Stimulated activated naive CD4-positive, alpha-beta T cell treated with Interleukin-2 at 50 U/mL for 16 hours (primary cell): ENCODE data around the gene MEF2C.
"Not testable (repeated sequence)": the region's sequence is repeated elsewhere in the genome, so short reads cannot be mapped to it uniquely, and the experiment has no call there.

Experiments used
- DNase-seq: peaks from one replicate; lab custom pipeline; 2025; lab: John Stamatoyannopoulos, UW

Gene MEF2C

GRCh38 chr5:88799938-88800535 is 82.9 kb downstream of the MEF2C start:
- no peak for DNase-seq

DNA sequence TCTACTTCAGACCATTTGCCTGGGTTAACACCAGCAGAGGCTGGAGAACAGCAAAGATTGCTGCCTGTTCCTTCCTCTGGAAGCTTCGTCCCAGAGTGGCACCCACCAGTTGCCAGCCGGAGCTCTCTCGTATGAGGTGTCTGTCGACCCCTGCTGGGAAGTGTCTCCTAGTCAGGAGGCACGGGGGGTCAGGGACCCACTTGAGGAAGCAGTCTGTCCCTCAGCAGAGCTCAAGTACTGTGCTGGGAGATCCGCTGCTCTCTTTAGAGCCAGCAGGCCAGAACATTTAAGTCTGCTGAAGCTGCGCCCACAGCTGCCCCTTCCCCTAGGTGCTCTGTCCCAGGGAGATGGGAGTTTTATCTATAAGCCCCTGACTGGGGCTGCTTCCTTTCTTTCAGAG is 84.1 kb downstream of the MEF2C start:
- DNase-seq, result not testable (repeated sequence)

GRCh38 chr5:88793797-88794196 is 89.2 kb downstream of the MEF2C start:
- not testable (repeated sequence) for DNase-seq

DNA sequence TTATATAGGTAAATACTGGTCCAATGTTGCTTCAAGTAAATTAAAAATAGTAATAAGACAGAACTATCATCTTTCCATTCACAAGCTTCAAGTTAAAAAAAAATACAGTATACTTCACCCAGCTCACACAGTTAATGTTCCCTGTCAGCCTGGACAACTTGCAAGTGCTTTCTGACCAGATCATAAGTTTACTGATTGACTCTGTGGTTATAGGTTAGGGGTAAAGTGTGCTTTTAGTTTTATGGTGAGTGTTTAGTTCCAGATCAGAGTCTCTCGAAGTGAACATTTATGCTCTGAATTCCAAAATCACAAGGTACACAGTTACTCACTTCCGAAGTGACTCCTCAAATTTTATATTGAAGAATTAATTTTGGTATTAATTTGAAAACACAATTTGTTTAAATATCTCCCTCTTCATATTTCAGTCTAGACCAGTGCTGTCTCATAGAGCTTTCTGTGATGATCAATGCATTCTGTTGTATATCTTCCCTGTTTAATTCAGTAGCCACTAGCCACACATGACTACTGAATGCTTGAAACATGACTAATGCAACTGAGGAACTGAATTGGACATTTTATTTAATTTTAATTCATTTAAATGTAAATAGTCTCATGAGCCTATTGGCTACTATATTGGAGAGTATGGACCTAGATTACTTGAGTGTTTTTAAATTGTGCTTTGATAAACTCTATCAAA is 90.7 kb downstream of the MEF2C start:
- DNase-seq, result no peak

- no peak for DNase-seq
These were observed 95.1 kb downstream of the MEF2C start for GRCh38 chr5:88787856-88788255.

- no peak for DNase-seq
These were observed 96.2 kb downstream of the MEF2C start for GRCh38 chr5:88786789-88787188.

DNA sequence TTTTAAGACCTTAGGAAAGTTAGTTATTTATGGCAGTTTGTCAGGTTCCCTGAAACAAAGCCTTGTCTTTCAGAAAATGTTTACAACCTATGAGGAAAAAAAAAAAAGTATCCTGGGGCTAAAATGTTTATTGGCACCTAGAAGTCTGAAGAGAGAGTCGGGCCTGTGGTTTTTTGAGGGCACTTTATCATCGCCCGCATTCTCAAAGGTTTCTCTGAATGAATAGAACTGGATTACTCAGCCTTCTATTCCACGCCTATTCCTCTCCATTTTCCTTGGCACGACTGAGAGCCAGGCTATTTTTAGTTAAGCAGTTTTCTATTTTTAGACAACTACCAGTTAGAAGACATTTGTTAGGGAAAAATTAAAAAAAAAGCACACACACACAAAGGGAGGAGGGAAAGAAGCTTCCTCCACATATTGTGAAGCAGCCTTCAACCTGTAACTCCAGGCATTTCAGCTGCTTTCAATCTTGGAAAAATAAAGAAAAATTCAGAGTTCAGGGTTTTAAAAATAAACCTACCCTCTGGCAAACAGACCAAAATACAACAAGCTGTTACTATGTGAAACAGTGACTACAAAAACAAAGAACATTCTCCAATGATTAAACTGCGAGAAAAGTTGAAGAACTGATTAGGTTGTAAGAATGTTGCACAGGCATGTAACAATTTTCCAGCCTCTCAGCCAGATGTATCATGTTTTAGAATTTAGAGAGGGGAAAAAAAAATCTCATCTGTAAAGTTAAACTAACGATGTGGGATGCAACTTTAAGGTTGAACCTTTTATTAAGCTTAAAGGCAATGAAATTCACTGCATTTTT is 97.0 kb downstream of the MEF2C start:
- no peak for DNase-seq

GRCh38 chr5:88782571-88782970 is 100.4 kb downstream of the MEF2C start:
- no peak for DNase-seq

GRCh38 chr5:88780736-88781135 is 102.2 kb downstream of the MEF2C start:
- no peak for DNase-seq

DNA sequence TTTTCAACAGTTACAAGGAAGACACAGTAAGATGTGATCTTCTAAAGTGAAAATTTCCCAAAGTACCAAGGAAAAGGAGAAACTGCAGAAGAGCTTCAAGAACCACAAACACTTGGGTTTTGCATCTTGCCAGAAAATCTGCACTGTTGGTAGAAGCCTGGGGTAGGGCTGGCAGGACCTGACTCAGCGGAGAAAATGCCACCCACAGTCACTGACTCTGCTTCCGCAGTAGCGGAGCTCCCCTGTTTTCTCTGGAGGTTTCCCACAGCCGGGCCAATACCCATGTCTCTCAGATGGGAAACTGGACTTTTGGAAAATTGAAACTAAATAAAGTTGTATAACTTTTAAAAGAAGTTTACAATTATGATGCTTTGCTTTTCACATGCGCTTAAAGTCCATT is 104.2 kb downstream of the MEF2C start:
- DNase-seq, result no peak

DNA sequence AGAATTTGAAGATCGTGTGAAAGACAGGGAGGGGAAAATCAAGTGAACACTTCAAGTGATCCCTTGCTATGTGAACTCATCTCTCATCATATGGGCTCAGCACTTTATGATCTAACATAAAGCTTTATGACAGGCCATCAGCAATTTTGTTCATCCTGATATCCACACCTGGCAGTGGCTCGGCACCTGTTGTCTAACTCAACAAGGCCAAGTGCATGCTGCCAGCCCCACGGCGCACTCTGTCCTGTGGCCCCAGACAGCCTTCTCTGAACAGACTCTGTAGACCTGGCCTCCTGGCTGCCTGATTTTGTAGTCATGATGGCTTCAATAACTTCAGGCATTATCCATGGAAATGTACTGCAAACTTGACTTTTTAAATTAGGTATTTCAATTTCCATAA is 106.3 kb downstream of the MEF2C start:
- no peak for DNase-seq

DNA sequence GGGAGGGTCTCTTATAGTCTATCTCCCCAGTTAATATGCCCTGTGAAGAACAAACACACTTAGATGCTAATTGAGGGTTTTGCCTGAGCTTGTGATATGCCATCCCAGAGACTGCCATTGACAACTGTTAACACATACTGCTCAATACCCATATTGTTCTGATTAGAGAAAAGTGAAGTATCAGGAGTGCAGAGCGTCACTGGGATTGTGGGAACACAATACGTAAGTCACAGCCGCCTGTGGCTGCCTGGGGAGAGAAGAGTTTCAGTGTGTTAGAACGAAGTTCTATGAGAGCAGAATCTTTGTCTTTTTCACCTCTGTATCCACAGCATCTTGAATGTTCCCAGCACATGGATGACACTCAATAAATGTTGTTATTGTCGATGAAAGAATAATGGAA is 110.2 kb downstream of the MEF2C start:
- no peak for DNase-seq

- DNase-seq, result no peak
These were observed 110.9 kb downstream of the MEF2C start for GRCh38 chr5:88772047-88772446.

DNA sequence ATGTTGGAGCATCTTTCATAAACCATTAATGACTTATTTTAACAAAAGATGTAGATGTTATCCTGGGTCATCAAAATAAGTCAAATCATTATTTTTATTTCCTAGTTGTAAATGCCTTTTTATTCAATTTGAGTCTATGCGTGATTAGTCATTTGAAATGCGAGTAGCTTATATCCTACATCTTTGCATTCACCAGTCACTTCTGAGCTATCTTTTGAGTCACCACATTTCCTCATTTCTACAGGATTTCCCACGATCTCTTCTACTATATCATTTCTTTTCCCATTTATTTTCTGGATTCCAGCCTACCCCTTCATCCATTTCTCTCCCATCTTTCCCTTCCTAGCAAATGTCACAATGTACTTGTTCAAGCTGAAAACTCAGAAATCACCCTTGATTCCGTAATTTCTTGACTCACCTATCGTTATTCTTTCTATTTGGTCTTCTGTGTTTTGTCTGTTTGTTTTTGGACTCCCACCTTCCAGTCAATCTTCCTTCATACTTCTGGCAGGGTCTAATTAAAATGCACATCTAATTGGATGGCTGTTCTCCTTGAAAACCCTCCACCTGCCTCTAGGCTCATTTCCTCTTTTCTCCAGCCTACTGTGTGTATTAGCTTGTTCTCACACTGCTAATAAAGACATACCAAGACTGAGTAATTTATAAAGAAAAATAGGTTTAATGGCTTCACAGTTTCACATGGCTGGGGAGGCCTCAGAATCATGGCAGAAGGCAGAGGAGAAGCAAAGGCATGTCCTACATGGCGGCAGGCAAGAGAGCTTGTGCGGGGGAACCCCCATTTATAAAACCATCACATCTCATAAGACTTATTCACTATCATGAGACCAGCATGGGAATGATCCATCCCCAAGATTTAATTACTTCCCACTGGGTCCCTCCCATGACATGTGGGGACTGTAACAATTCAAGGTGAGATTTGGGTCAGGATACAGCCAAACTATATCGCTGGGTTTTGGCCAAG is 112.4 kb downstream of the MEF2C start:
- DNase-seq, result no peak

- DNase-seq, result no peak
These were observed 113.8 kb downstream of the MEF2C start for GRCh38 chr5:88769165-88769564.

- no peak for DNase-seq
These were observed 114.6 kb downstream of the MEF2C start for GRCh38 chr5:88768411-88768810.

DNA sequence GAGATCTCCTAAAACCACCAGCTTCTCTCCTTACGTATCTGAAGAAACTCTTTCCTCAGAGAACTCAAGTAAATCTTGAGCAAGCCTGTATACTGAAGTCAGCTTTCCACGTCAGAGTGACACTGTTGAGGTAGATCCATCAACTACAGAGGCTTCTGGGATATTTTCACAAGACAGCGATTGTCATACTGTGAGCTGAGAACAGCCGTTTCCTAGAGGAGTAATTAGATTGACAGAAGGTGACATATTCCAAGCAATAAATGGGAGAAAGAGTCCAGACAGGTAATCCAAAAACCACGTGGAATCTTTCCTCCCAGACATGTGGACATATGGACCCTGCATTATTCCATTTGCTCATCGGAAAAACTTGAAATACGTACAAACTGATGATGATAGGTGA is 117.2 kb downstream of the MEF2C start:
- no peak for DNase-seq

DNA sequence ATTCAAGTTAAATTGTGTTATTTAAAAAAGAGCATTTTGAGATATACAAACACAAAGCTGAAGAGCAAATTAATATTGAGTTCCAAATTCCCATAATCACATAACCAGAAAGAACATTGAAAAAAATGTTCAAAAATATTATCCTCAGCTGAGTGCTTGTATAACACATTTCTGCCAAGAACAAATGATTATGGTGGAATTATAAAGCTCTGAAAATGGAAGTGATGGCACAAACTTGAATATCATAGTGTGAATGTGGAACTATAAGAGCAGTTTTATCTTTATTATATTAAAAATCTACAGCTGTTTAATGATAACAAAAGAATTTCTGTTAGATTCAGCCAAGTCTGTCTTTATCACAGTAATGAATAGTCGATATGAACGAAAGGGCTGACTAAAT is 117.8 kb downstream of the MEF2C start:
- no peak for DNase-seq

DNA sequence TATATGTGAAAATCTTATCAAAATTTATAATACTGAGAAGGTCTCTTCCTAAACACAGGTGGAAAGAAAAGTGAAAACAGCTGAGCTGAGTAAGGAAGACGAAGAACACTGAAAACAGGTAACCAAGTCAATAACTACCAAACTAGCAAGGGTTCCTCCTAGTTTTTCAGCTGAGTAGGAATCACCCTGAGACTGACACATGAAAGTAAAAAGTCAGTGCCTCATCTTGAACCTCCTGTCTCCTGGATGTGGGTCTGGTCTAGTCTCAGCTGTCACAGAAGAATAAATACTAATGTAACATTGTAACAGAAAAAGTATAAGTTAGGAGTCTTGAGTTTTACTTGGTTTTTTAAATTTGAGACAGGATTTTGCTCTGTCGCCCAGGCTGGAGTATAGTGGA is 121.0 kb downstream of the MEF2C start:
- DNase-seq, result no peak

GRCh38 chr5:88761269-88761850 is 121.6 kb downstream of the MEF2C start:
- no peak for DNase-seq

DNA sequence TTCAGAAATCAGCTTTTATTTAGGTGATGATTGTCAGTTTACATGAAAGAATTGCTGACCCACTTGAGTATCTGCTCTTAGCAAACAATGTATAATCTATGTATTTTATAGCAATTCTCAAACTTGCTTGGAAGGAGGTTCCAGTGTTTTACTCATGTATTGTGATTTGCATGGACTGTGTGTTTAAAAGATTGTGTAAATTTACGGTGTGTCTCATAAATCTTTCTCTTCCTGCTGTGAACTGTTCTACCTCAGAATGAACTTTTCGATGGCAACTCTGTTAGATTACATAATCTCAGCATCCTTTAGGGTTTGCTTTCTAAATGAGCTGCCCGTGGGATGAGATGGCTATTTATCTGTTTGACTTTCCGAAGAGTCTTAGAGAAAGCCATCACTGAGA is 122.5 kb downstream of the MEF2C start:
- DNase-seq, result no peak

GRCh38 chr5:88758591-88758990 is 124.4 kb downstream of the MEF2C start:
- DNase-seq, result no peak
